Neural progenitor cell (in vitro differentiated cells): ENCODE measurements around the gene ST3GAL2. TPM values are rescaled to one million over a fixed set of nuclear protein-coding genes. Genes with fewer than 3 reads are reported as not detected.
"Not testable (repeated sequence)": the region's sequence is repeated elsewhere in the genome, so short reads cannot be mapped to it uniquely, and the experiment has no call there.

ENCODE experiments used
- DNase-seq: peaks from one replicate; pipeline ENCODE4 v3.0.0-alpha.2; 2016; ENCODE audit warnings: low spot score
- H2AFZ ChIP-seq: fragments of 200-600 bp; sonication (generic); replicated peaks from 2 replicates; pipeline ENCODE4 v1.6.1; 2016; ENCODE audit warnings: antibody characterized with exemption
- H3F3A ChIP-seq: fragments of 200-600 bp; sonication (generic); 2 replicates; pipeline ENCODE4 v1.6.1; 2016; ENCODE audit warnings: antibody characterized with exemption, low read depth
- H3K27ac ChIP-seq: fragments of 200-600 bp; sonication (generic); 2 replicates; pipeline ENCODE4 v1.5.1; 2016; ENCODE audit warnings: mild to moderate bottlenecking
- H3K27me3 ChIP-seq: fragments of 200-600 bp; sonication (generic); 2 replicates; pipeline ENCODE4 v1.6.1; 2016; ENCODE audit warnings: mild to moderate bottlenecking, moderate library complexity
- H3K36me3 ChIP-seq: fragments of 200-600 bp; sonication (generic); 2 replicates; pipeline ENCODE4 v1.5.1; 2016
- H3K4me1 ChIP-seq: fragments of 200-600 bp; sonication (generic); 2 replicates; pipeline ENCODE4 v1.6.1; 2016; ENCODE audit warnings: mixed run types
- H3K4me2 ChIP-seq: fragments of 200-600 bp; sonication (generic); 2 replicates; pipeline ENCODE4 v1.6.1; 2016
- H3K4me3 ChIP-seq: fragments of 200-600 bp; sonication (generic); 2 replicates; pipeline ENCODE4 v1.5.1; 2016
- H3K79me2 ChIP-seq: fragments of 200-600 bp; sonication (generic); 2 replicates; pipeline ENCODE4 v1.6.1; 2016; ENCODE audit warnings: low read depth
- H3K9ac ChIP-seq: fragments of 200-600 bp; sonication (generic); 2 replicates; pipeline ENCODE4 v1.6.1; 2016
- H3K9me3 ChIP-seq: fragments of 200-600 bp; sonication (generic); 2 replicates; pipeline ENCODE4 v1.5.1; 2016; ENCODE audit warnings: low read depth
- H4K20me1 ChIP-seq: fragments of 200-600 bp; sonication (generic); 2 replicates; pipeline ENCODE4 v1.6.1; 2016; ENCODE audit warnings: low read depth
- H3K27ac Mint-ChIP-seq: 3 replicates; pipeline ENCODE4 v1.8.0; 2021; ENCODE audit warnings: mixed read lengths
- H3K27me3 Mint-ChIP-seq: 2 replicates; pipeline ENCODE4 v1.8.0; 2022; ENCODE audit warnings: low read depth, mild to moderate bottlenecking, inconsistent platforms, moderate library complexity, mixed read lengths; ENCODE audit not compliant: insufficient read depth
- H3K36me3 Mint-ChIP-seq: 3 replicates; pipeline ENCODE4 v1.8.0; 2021; ENCODE audit warnings: mixed read lengths
- H3K4me1 Mint-ChIP-seq: 3 replicates; pipeline ENCODE4 v1.8.0; 2021; ENCODE audit warnings: mixed read lengths
- H3K4me3 Mint-ChIP-seq: 3 replicates; pipeline ENCODE4 v1.8.0; 2021; ENCODE audit warnings: mild to moderate bottlenecking, moderate library complexity, mixed read lengths
- H3K9me3 Mint-ChIP-seq: 3 replicates; pipeline ENCODE4 v1.8.0; 2020; ENCODE audit warnings: mixed read lengths
- EZH2 ChIP-seq: fragments of 200-600 bp; sonication (generic); IDR thresholded peaks from 2 replicates; pipeline ENCODE4 v1.6.1; 2017; ENCODE audit warnings: antibody characterized with exemption, mild to moderate bottlenecking, moderate library complexity
- EZH2phosphoT487 ChIP-seq: fragments of 200-600 bp; sonication (generic); IDR thresholded peaks from 2 replicates; pipeline ENCODE4 v1.6.1; 2017; ENCODE audit warnings: antibody characterized with exemption
- total RNA-seq: library from RNA; depleted of rRNA; stranded (reverse); fragments of >200 nt; gene quantifications from 2 replicates; pipeline ENCODE4 v1.2.3, GENCODE V29; 2015; ENCODE audit warnings: low replicate concordance
- TF ChIP-seq, protein P1 (sequence below): fragments of 200-600 bp; sonication (generic); IDR thresholded peaks from 2 replicates; pipeline ENCODE4 v1.5.1; 2017; ENCODE audit warnings: antibody characterized with exemption, mild to moderate bottlenecking

ST3GAL2 gene
- total RNA-seq, 1 donor from 2014 or later = 11.6 TPM

DNA sequence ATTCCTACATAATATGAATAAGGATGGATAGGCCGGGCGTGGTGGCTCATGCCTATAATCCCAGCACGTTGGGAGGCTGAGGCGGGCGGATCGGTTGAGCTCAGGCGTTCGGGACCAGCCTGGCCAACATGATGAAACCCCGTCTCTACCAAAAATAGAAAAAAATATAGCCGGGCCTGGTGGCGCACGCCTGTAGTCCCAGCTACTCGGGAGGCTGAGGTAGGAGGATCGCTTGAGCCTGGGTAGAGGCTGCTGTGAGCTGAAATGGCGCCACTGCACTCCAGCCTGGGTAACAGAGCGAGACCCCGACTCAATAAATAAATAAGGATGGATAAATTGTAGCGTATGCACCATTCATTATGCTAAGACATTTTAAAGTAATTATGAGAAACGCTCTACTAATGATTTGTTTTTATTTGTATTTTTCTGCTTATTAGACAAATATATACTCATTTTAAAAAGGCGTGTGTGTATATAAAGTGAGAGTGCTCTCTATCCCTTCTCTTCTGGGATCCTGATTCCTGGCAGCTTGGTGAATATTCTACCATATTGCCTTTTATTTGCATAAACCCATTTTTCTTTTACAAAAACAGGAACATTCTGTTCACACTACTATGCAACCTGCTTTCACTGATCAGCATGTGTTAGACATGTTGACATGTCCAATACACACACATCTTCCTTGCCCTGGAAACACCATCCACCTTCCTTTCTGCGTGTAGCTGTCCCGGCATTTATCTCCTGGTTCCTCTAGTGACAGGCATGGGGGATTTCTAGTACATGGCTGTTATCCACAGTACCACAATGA is 65.8 kb downstream of the ST3GAL2 start:
- Mint-ChIP-seq H3K4me1 (peaks cover 7% of the 10 kb centered on the region), H3K9me3 (no peaks in the 10 kb centered on the region), H3K4me3 (no peak overlapping the region), H3K36me3 (peaks cover 30% of the 10 kb centered on the region), H3K27ac (no peak overlapping the region), H3K27me3 (peaks cover 3% of the 10 kb centered on the region)
- Histone ChIP-seq H3K79me2 (peaks cover 5% of the 10 kb centered on the region), H3F3A (peaks cover 37% of the 10 kb centered on the region), H3K9ac (no peak overlapping the region), H3K9me3 (no peaks in the 10 kb centered on the region), H3K4me1 (no peaks in the 10 kb centered on the region), H3K4me2 (no peak overlapping the region), H3K27ac (no peak overlapping the region), H4K20me1 (no peaks in the 10 kb centered on the region), H3K4me3 (no peak overlapping the region), H2AFZ (no peak overlapping the region), H3K27me3 (no peaks in the 10 kb centered on the region), H3K36me3 (peaks cover 4% of the 10 kb centered on the region)
- no peak for DNase-seq
- TF ChIP-seq EZH2 = no peak
- TF ChIP-seq, protein P1, sequence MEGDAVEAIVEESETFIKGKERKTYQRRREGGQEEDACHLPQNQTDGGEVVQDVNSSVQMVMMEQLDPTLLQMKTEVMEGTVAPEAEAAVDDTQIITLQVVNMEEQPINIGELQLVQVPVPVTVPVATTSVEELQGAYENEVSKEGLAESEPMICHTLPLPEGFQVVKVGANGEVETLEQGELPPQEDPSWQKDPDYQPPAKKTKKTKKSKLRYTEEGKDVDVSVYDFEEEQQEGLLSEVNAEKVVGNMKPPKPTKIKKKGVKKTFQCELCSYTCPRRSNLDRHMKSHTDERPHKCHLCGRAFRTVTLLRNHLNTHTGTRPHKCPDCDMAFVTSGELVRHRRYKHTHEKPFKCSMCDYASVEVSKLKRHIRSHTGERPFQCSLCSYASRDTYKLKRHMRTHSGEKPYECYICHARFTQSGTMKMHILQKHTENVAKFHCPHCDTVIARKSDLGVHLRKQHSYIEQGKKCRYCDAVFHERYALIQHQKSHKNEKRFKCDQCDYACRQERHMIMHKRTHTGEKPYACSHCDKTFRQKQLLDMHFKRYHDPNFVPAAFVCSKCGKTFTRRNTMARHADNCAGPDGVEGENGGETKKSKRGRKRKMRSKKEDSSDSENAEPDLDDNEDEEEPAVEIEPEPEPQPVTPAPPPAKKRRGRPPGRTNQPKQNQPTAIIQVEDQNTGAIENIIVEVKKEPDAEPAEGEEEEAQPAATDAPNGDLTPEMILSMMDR = no peak
- TF ChIP-seq EZH2phosphoT487 = no peak

DNA sequence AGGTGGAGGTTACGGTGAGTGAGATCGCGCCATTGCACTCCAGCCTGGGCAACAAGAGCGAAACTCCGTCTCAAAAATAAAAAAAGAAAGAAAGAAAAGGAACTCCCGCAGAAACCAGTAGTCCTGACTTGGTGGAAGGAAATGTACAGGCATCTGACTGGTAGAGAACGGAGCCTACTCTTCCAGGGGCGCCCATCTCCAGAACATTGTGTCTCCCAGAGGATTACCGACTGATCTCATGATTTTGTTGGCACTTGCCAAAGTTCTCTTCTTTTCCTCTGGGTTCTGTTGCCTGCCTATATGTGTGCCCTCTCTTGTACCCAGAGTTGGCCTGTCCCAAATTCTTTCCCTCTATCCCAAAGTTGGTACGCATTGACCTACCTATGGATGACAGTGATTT is 68.0 kb downstream of the ST3GAL2 start:
- Mint-ChIP-seq H3K27ac (no peak overlapping the region), H3K9me3 (no peaks in the 10 kb centered on the region), H3K4me3 (no peak overlapping the region), H3K4me1 (peaks cover under 1% of the 10 kb centered on the region), H3K27me3 (no peaks in the 10 kb centered on the region), H3K36me3 (peaks cover 30% of the 10 kb centered on the region)
- Histone ChIP-seq H3F3A (peaks cover 23% of the 10 kb centered on the region), H3K4me1 (no peaks in the 10 kb centered on the region), H3K4me3 (no peak overlapping the region), H3K36me3 (peaks cover 4% of the 10 kb centered on the region), H3K27me3 (no peaks in the 10 kb centered on the region), H2AFZ (no peak overlapping the region), H3K79me2 (no peaks in the 10 kb centered on the region), H4K20me1 (no peaks in the 10 kb centered on the region), H3K9me3 (no peaks in the 10 kb centered on the region), H3K9ac (no peak overlapping the region), H3K4me2 (no peak overlapping the region), H3K27ac (no peak overlapping the region)
- no peak for DNase-seq
- TF ChIP-seq EZH2phosphoT487 = no peak
- TF ChIP-seq, protein P1 = no peak
- no peak for TF ChIP-seq EZH2

DNA sequence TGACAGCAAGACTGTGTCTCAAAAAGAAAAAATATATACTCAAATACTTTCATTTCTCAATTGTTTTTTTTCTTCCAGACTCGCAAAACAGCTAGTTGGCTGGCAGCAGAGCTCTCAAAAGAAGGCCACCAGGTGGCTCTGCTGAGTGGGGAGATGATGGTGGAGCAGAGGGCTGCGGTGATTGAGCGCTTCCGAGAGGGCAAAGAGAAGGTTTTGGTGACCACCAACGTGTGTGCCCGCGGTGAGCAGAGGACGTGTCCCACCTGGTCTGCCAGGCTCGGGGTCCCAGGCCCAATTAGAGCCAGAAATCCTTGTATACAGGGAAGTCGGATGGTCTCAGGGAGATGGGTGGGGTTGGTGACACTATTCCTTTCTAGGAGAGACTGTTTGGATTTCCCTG is 68.8 kb downstream of the ST3GAL2 start:
- not testable (repeated sequence) for H3K9ac ChIP-seq, H3K27ac Mint-ChIP-seq, H3K27me3 ChIP-seq, H3K4me3 Mint-ChIP-seq, H2AFZ ChIP-seq, H3K9me3 ChIP-seq, H4K20me1 ChIP-seq, H3K4me1 Mint-ChIP-seq, H3K4me1 ChIP-seq, H3K27me3 Mint-ChIP-seq, H3K79me2 ChIP-seq, H3K36me3 ChIP-seq, H3K4me2 ChIP-seq, H3K4me3 ChIP-seq, H3K9me3 Mint-ChIP-seq, H3K27ac ChIP-seq
- TF ChIP-seq, protein P1 = peak; percentile 66
- peaks cover 18% of the 10 kb centered on the region for H3F3A ChIP-seq
- peak; percentile 21 for DNase-seq
- H3K36me3 Mint-ChIP-seq = peaks cover 30% of the 10 kb centered on the region
